22Rv1 (cell line): ENCODE data around the gene OTUD7B.

Source experiments
- H3K27ac ChIP-seq: fragments of 450-650 bp; 2 replicates; pipeline ENCODE4 v1.5.1; 2017
- CTCF ChIP-seq: fragments of 450-650 bp; IDR thresholded peaks from 2 replicates; pipeline ENCODE4 v1.5.1; 2017; ENCODE audit warnings: mild to moderate bottlenecking
- ZFX ChIP-seq: fragments of 450-650 bp; IDR thresholded peaks from 2 replicates; pipeline ENCODE4 v1.6.1; 2017; ENCODE audit warnings: antibody characterized with exemption, borderline replicate concordance

OTUD7B gene

DNA sequence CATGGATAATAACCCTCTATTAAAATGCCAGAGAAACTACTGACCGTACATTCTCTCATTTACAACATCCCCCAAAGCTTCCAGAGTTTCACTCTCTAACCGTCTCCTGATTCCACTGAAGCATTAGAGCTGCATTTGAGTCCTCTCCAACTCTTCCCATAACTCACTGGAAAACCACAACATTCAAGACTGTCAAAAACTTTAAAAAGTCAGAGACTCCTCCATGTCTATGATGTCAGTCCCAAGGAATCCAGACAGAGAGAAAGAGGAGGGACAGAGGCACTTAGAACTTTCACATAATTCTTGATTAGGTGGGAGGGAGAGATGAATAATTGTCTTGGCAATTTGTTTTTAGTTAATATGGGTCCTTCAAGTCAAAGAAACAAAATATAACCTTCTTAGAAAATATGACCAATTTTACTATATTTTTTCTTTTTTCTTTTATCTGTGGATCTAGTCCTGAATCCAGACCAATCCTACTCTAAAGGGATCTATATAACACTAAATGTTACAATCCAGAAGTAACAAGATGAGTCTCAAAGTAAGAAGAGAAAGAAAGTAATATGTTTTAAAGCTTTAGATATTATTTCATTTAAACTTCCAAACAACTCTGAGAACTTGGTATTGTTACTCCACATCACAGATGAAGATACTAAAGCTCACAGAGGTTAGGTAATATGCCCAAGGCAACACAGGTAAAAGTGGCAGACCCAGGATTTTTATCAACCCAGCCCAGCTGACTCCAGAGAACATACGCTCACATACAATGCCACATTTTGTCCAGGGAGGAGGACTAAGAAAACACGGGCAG is 23.8 kb downstream of the OTUD7B start:
- TF ChIP-seq ZFX (no peak), CTCF (no peak)
- no peak overlapping the region for H3K27ac ChIP-seq

DNA sequence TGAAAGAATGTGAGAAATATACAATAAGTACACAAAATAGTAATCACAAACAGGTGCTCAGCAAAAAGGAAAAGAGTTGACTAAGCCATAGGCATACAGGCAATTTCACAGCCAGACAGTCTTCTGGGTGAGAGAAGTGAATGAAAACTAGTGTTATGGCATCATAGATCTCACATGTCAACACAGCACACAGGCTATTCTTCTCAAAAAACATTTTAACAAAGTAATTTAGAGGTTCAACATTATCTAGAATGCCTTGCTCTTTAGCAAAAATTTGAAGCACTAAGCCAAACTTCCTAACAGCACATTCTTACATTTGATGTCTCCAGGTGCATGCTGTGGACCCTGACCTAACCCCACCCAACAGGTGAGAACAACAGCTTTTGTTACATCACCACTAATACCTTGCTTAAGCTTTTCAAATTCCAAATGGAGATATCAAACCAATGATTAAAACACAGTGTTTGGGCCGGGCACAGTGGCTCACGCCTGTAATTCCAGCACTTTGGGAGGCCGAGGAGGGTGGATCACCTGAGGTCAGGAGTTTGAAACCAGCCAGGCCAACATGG is 30.5 kb downstream of the OTUD7B start:
- TF ChIP-seq CTCF (no peak), ZFX (no peak)
- peak overlapping the region; percentile 4; the same call in 1 of the 2 replicates for H3K27ac ChIP-seq

- peak overlapping the region; percentile 49 for H3K27ac ChIP-seq
- TF ChIP-seq ZFX (no peak), CTCF (no peak)
Observed at GRCh38 chr1:149979245-149979971, 31.1 kb downstream of the OTUD7B start.

DNA sequence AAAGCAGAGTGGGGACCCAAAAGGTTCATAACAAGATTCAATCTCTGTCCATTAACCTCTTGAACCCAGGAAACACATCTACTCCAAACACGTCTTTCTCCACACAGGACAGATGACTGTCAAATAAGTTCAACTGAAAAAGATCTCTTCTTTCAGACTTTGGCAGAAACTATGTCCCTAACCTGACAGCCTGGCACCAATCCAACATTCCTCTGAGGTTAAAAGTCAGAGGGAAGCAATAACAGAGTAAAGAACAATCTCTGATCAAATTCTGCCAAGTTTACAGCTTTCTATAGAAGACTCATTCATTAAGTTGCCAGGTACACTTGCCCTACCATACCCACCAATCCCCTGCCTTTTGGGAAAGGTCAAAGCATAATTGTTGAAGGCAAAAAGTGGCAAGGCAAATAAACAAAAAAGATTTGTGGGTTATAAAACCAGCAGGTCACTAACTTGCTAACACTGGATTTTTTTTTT is 31.9 kb downstream of the OTUD7B start:
- TF ChIP-seq ZFX: no peak
- no peak for TF ChIP-seq CTCF
- peak overlapping the region; percentile 49 for H3K27ac ChIP-seq

DNA sequence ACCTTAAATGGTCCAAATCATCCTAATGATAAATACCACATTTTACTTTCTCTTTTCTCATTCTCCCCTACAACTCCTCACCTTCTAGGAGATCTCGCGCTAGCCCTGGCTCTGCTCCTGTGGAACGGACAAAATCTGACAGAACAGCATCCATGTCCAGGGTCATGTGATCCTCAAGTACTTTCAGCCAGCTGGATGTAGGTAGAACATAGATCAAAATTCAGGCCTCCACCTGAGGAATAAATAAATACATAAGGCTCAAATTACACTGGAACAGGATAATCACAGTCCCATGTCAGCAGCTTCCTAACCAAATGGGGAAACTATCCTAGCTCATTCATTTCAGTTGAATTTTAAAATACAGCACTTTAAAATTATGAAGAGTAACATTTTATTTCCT is 33.2 kb downstream of the OTUD7B start:
- H3K27ac ChIP-seq: peak overlapping the region; percentile 49
- TF ChIP-seq ZFX (no peak), CTCF (no peak)

DNA sequence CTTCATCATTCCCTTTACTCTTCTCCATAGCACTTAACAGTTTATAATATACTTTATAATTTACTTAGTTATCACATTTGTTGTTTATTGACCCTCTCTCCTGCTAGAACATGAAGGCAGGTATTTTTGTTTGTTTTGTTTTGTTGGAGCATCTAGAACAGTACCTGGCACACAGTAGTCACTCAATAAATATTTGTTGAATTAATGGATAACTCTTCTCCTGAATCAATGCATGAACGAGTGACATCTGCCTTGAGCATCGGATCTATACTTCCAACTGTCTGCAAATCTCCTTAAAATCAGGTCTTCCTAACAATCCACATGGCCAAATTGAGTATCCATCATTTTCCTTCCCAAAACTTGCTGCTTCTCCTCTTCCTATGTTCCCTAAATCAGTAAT is 38.0 kb downstream of the OTUD7B start:
- TF ChIP-seq CTCF: no peak
- no peak overlapping the region; the same call in 1 of the 2 replicates for H3K27ac ChIP-seq
